Stimulated activated CD4-positive, alpha-beta T cell treated with anti-CD3 and anti-CD28 coated beads, TNF-alpha, amount 100 ng/mL, for 4 hours (primary cell): Measurements from ENCODE around the gene DNAJB6.

Experiments
- DNase-seq, 3 experiments: peaks; one replicate each; pipeline ENCODE4 v3.0.0-alpha.2; 2020; ENCODE audit warnings: low read depth in 3 of 3

The DNAJB6 gene

DNA sequence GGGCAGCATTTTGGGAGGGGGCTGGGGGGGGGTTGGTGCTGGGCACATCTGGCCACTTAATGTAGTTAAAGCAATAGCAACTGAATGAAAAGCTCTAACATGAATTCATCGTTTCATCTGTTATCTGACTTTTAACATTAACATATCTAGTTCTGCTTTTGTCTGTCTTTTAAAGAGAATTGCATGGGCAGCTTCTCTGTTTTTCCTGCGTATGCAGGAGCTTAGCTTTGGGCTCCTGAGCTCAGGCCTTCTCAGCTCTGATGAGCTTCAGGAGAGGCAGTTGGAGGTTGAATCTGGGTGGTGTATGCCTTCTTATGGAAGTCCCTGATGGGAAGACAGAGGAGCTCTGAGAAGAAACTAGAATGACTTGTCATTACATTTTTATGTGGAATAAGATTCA is 58.4 kb downstream of the DNAJB6 start:
- DNase-seq, result no peak

DNA sequence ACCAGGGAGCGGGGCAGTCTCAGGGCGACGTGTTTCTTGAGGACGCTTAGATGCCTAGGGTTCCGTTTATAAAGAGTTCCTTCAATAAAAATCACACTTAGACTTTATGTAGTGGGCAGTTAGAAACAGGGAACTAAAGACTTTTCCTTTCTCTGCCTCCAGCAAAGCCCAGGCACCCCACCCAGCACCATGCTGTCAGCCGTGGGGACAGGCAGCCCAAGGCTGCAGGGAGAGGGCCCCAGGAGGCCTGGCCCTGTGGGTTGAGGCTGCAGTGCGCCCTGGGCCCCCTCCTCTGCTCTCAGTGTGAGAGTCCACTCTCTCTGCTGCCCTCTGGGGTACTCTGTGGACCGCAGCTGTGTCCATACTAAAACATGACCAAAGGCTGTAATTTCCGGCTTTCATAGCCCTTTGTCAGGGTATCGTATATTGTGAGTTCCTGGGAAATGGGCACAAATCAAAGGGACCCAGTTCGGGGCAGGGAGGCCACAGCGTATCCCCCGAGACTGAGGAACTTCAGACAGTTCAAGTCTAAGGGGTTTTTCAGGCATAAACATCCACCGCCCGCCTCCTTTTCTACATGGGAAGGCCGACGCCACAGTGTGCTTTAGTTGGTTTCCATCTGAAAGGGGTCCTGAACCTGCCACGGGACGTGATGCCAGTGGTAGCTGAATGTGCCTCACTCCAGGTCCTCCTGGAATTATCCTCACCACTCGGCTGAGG is 59.7 kb downstream of the DNAJB6 start:
- no peak for DNase-seq

DNA sequence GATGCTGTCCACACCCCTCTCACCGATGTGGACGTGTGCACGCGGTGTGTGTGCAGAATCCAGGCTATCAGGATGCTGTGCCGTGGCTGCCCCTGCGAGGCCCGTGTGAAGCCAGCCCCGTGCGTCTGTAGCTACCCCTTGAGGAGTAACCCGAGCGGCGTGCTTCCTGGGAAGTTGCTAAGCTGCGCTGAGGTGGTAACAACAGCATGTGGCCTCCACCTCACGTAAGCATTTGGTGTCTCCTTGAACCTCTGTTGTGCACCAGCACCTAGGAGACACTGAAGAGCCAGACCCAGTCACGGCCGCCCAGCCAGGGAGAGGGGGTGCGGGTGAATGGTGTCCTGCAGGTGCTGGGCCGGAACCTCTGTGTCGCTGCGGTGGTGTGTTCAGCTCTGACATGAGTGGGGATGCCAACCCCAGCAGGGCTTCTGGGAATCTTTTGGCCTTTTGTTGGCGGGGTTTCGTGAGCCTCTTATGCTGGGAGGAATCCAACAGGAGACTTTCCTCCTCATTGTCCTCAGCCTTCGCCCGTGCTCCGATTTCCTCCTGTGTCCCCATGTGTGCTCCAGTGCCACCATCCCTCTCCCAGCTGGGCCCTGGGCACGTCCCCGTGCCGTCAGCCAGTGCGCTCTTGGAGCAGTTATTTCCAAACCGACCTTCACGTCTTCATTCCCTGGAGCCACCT is 60.4 kb downstream of the DNAJB6 start:
- DNase-seq, result no peak

DNA sequence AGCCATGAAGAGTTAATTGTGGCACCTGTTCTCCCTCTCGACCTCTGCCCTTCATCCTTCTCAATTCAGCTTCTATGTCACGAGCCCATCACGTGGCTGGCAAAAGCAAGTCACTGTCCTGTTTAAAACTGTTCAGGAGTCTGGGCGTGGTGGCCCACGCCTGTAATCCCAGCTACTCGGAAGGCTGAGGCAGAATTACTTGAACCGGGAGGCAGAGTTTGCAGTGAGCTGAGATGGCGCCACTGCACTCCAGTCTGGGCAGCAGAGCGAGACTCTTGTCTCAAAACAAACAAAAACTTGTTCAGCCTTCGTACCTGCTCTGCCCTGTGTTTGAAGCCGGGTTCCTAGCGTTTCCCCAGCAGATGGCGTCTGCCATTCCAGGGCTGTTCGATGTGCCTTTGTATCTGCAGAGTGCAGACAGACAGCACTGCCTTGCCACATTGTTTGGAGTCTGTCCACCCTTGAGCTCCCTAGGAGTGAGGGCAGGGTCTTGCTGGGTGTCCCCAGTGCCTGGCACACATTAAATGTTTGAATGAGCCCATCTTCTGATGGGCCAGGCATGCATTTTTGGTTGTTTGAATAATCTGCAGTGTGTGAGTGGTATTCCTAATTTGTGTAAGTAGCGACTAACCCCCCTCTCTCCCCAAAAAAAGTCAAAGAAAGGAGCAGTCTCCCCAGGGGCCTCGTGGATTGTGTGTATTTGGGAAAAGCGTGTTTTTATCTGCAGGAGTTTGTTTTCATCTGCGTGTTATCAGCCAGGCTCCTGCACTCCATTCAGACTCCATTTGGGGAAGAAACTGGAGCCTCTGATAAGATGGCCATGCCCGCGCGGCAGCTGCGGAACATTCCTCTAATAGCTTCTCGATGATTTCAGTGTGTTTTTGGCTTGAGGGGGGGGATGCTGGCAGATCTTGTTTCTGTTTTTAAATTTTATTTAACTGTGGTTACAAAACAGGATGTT is 61.2 kb downstream of the DNAJB6 start:
- no peak for DNase-seq

DNA sequence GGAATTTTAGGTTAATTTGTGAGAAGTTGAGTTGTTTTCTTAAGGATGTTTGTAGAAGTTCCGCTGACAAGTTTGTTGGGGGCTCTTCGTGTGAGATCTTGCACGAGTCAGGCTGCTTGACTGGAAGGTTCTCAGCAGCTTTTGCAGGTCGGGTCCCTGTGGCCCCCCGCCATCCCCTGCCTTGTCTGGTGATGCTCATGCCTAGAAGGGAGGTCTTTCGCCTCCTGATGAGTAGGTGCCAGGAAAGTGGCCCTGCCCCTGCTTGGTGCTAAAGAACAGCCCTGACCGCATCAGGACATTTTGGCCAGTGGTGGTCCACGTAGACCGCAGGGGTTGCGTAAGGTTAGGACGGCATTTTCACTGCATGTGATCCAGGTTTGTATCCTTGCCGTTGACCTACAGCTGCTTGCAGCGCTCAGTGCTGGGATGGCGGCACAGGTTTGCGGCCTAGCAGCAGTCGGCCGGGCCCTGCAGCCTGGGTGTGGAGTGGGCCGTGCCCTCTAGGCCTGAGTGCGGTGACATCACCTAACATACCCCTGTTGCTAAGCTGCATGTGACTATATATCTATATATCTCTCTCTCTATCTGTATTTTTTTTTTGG is 62.4 kb downstream of the DNAJB6 start:
- DNase-seq, result no peak

- no peak for DNase-seq
These were observed 63.5 kb downstream of the DNAJB6 start for GRCh38 chr7:157400171-157400860.

DNA sequence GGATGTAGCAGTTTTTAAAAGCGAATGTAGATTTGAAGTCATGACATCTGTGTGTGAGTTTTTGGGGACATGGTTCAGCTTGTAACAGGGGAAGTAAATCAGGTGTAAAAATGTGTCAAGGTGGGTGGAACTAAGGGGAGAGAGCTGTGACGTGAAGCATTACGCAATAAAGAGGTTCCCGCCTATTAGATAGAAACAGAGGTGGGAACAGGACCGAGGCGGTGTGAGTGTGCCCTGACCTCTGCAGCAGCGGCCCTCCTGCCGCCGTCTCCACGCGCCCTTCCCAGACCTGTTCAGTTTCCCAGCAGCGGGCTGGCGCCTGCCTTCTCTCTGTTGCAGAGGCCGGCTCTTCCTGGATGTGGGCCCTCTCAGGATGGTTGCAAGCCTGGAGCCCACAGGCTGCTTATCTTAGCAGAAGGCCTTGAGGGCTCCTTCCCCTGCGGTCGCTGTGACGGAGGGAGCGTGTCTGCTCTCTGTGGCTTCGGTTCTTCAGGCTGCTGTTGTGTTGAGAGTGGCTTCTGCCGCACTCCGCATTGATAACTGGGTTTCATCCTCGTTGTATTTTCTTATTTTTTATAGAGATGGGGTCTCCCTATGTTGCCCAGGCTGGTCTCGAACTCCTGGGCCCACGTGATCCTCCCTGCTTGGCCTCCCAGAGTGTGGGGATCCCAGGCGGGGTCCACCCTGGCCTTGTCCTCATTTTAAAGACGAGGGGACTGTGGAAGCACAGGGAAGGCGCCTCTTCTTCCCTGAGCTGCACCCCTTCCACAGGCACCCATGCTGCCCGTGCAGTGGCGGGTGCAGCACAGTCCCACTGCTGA is 65.0 kb downstream of the DNAJB6 start:
- no peak for DNase-seq

DNA sequence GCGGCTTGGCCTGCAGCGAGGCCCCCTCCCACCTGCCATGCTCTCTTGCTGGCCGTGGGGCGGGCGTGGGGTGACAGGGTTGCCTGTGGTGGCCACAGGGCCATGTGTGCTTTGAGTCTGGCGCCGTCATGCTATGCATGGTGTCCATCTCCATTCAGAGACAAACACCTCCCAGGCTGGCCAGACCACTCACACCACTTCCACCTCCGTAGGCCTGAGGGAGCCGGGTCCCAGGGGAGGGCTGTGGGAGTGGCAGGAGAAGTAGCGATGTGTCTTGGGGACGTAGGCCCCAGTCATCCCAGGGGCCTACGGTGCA is 65.5 kb downstream of the DNAJB6 start:
- no peak for DNase-seq

DNA sequence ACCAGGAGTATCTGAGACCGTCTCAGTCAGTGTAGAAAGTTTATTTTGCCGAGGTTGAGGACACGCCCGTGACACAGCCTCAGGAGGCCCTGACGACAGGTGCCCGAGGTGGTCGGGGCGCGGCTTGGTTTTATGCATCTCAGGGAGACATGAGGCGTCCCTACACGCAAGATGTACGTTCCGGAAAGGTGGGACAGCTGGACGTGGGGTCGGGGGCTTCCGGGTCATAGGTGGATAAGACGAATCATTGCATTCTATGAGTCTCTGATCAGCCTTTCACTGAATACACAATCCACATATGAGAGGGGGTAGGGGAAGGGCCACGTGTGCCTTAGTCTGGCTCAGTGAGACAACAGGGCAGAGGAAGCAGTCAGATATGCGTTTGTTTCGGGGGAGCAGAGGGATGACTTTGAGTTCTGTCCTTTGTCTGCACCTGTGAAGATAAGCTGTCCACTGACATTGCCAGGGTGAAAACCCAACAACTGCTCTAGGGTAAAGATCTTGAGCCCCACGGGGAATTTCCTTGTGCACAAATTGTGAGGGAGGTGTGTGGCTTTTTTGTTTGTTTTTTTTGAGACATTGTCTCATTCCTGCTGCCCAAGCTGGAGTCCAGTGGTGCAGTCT is 66.2 kb downstream of the DNAJB6 start:
- DNase-seq, result no peak

DNA sequence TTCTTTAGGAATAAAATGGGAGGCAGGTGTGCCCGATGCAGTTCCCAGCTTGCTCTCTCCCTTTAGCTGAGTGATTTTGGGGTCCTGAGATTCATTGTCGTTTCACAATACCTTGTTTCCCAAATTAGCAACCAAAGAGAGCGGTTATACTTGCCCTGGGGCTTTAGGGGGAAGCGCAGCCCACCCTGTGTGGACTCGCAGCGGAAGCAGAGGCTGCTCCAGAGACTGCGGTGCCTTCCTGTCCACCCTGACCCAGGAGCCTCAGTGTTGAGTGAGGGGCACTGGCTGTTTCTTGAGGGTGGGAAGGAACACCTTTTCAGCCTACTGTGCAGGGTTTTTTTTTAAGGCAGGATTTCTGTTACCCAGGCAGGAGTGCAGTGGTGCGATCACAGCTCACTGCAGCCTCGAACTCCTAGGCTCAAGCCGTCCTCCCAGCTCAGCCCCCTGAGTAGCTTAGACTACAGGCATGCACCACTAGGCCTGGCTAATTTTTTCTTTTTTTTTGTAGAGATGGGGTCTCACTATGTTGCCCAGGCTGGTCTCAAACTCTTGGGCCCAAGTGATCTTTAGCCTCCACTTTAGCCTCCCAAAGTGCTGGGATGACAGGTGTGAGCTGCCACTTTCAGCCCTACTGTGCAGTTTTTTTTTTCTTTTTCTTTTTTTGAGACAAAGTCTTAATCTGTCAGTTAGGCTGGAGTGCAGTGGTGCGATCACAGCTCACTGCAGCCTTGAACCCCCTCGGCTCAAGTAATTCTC is 67.0 kb downstream of the DNAJB6 start:
- no peak for DNase-seq

- DNase-seq, result no peak
These were observed 68.2 kb downstream of the DNAJB6 start for GRCh38 chr7:157404845-157405481.

DNA sequence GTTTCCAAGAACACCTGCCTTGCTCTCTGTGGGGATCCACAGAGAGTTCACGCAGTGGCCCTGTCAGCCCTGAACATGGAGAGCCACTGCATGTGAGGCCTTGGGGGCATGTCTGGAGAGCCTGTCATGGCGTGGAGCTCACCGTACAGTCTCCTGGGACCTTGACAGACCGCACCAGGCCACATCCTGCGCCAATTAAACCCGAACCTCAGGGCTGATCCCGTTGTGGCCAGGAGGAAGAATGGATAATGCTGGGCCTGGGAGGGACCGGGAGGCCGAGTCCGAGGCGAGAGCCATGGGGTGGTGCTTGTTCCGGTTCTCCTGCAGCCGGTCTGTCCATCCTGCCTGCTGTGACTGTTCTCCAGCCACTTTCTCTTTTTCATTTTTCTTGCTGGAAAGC is 68.7 kb downstream of the DNAJB6 start:
- DNase-seq, result no peak

- no peak for DNase-seq
These were observed 69.4 kb downstream of the DNAJB6 start for GRCh38 chr7:157405914-157406810.

- no peak for DNase-seq
These were observed 70.2 kb downstream of the DNAJB6 start for GRCh38 chr7:157406971-157407370.

DNA sequence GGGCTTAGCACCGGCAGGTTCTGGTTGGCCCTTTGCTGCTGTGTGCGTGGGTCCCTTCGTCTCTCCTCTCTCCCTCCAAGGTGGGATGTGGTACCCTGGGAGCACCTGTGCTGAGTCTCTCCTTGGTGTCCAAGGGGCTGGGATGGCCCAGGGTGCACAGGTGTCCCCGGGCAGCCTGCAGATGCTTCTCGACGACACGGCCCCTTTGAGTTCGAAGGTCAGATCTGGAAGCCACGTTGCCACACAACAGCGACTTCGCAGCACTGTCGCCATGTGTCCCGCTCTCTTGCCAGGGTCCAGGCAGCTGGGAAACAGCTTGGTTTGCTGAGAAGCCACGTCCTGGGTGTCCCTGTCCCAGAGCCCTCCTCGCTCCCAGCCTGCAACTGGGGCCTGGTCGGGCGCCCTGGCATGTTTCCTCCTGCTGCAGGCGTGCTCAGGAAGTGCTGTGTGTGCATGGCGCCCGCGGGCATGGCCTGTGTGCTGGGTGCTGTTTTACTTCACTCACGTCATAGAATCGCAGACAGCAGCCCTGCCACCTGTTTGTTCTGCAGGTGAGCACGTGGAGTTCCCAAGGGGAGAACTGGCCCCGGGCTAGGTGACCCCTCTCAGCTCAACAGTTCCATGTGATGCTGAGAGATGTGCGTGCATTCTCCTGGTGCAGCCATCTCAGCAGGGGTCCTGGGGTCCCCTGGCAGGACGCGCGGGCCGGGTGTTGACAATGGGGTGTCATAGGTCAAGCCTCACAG is 70.9 kb downstream of the DNAJB6 start:
- DNase-seq, result no peak

DNA sequence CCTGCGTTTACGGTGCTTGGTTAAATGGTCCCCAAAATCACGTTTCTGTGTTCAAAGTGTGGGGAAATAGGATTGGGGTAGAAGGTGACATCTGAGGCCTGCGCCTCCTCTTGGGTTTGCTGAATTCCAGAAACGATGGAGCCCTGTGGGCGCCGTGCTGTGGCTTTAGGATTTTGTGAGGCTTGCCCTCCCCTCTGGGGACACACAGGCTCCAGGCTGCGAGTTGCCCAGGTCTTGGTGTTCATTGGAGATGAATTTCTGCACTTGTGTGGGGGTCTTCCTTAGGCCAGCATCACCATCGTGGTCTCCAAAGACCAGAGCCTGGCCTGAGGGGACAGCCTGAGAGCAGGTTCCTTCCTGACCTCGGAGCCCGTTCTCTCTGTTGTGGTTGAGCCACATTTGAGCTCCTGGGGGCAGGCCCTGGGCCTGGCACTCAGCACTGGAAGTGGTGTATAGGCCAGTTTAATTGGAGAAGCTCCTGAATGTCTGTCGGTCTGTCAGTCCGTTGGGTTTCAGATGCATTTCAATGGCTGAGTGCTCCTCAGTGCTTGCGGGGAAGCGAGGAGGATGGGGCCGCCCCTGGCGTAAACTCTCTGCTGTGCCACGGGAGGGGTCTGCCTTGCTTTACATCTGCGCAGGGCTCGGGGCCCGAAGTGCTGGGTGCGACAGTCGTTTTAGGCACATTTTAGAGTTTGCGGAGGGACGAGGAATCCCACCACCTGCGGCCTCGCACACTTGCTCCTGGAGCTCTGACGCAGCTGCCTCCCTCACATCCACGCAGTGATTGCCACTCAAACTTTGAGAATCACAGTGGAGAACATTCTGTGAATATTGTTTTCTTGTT is 71.7 kb downstream of the DNAJB6 start:
- DNase-seq, result no peak
